ENCODE results near the gene TYW1B. TPM values are rescaled to one million over a fixed set of nuclear protein-coding genes. Genes with fewer than 3 reads are reported as not detected.
"Not testable (repeated sequence)": the region's sequence is repeated elsewhere in the genome, so short reads cannot be mapped to it uniquely, and the experiment has no call there.

Gene TYW1B
- total RNA-seq, 4 donors from 2014 or later, result 1.4 to 5.5 (median 3.0) TPM

DNA sequence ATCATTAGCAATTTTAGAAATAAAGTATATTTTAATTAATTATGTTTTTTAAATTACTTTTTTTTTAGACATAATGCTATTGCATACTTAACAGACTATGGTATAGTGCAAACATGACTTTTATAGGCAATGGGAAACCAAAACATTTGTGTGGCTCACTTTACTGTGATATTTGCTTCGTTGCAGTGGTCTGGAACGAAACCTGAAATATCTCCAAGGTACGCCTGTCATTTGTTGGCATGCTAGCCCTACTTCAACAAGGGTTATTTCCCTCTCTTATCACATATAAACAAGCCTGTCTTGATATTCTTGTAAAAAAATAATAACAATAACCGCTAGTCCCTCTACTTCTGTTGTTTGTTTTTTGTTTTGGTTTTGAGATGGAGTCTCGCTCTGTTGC, 74.2 kb downstream of the TYW1B start:
- TF ChIP-seq, protein P1, sequence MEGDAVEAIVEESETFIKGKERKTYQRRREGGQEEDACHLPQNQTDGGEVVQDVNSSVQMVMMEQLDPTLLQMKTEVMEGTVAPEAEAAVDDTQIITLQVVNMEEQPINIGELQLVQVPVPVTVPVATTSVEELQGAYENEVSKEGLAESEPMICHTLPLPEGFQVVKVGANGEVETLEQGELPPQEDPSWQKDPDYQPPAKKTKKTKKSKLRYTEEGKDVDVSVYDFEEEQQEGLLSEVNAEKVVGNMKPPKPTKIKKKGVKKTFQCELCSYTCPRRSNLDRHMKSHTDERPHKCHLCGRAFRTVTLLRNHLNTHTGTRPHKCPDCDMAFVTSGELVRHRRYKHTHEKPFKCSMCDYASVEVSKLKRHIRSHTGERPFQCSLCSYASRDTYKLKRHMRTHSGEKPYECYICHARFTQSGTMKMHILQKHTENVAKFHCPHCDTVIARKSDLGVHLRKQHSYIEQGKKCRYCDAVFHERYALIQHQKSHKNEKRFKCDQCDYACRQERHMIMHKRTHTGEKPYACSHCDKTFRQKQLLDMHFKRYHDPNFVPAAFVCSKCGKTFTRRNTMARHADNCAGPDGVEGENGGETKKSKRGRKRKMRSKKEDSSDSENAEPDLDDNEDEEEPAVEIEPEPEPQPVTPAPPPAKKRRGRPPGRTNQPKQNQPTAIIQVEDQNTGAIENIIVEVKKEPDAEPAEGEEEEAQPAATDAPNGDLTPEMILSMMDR (IDR thresholded peaks at IDR 0.05), result no peak
- TF ChIP-seq POLR2AphosphoS5 (IDR thresholded peaks at IDR 0.05) (no peak), EP300 (IDR thresholded peaks at IDR 0.05) (no peak), POLR2A (IDR thresholded peaks at IDR 0.05) (no peak)
- 98% methylated on average over 5 of the region's 5 CpGs for WGBS
- H3K4me3 ChIP-seq, result no peak overlapping the region
- H3K4me1 ChIP-seq, result no peaks in the 10 kb centered on the region
- H3K9me3 ChIP-seq, result no peaks in the 10 kb centered on the region
- no peaks in the 10 kb centered on the region for H3K36me3 ChIP-seq
- no peaks in the 10 kb centered on the region for H3K27me3 ChIP-seq
- no peak overlapping the region for H3K27ac ChIP-seq
- no peak for DNase-seq (ENCODE audit: low spot score in 2 of 2)

DNA sequence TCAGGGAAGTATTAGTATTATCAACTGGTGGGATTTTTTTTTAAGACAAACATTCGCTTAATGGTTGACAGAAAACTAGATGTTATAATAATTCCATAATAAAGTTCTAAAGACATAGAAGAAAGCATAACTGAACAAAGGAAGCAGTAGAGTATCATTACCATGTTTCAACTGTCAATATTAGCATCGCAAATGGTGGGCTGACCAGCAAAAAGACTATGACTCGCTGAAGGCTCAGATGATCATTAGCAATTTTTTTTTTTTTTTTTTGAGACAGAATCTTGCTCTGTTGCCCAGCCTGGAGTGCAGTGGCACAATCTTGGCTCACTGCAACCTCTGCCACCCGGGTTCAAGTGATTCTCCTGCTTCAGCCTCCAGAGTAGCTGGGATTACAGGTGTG, 74.8 kb downstream of the TYW1B start:
- not testable (repeated sequence) for DNase-seq (ENCODE audit: low spot score in 2 of 2); H3K36me3 ChIP-seq; H3K9me3 ChIP-seq; H3K4me3 ChIP-seq; H3K27me3 ChIP-seq; H3K4me1 ChIP-seq; H3K27ac ChIP-seq
- 99% methylated on average over 4 of the region's 4 CpGs for WGBS

DNA sequence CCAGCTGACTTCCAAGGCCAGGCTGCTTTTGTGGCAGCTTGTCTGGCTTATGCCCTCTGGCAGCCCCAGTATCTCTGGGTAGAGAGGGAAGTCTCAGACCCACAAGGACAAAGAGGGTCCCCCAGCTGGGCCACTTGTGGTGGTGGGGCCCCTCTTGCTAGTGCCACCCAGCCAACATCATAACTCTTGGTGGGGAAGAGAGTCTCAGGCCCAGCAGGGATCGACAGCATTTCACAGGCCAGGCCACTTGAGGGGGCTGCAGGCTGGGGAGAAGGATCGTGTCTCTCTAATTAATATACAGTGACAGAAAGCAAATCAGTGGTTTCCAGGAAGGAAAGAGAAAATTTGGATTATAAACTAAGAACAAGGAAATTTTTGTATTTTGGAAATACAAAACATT, 76.0 kb downstream of the TYW1B start:
- H3K27me3 ChIP-seq, result no peaks in the 10 kb centered on the region
- 95% methylated on average over 2 of the region's 2 CpGs for WGBS
- H3K4me3 ChIP-seq, result no peak overlapping the region
- H3K9me3 ChIP-seq, result no peaks in the 10 kb centered on the region
- TF ChIP-seq EP300 (IDR thresholded peaks at IDR 0.05) (no peak), POLR2AphosphoS5 (IDR thresholded peaks at IDR 0.05) (no peak), POLR2A (IDR thresholded peaks at IDR 0.05) (no peak)
- TF ChIP-seq, protein P1 (IDR thresholded peaks at IDR 0.05), result no peak
- no peaks in the 10 kb centered on the region for H3K36me3 ChIP-seq
- no peaks in the 10 kb centered on the region for H3K4me1 ChIP-seq
- H3K27ac ChIP-seq, result no peak overlapping the region
- DNase-seq (ENCODE audit: low spot score in 2 of 2), result no peak

DNA sequence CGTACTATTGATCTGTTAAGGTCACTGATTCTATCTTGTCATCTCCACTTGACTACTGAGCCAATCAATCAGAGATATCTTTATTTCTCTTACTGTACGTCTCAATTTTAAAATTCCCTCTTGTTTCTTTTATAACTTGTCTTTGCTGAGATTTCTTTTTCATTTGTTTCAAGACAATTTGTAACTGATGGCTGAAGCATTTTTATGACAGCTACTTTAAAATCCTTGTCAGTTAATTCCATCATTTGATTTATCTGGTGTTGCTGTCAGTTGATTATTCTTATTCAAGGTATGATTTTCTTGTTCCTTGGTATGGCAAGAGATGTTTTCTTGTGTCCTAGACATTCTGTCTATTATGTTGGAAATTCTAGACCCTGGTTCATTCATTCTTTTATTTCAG, 76.6 kb downstream of the TYW1B start:
- Histone ChIP-seq H3K36me3 (no peaks in the 10 kb centered on the region), H3K27me3 (no peaks in the 10 kb centered on the region), H3K4me3 (no peak overlapping the region), H3K27ac (no peak overlapping the region), H3K9me3 (no peaks in the 10 kb centered on the region), H3K4me1 (no peaks in the 10 kb centered on the region)
- TF ChIP-seq POLR2A (IDR thresholded peaks at IDR 0.05) (no peak), EP300 (IDR thresholded peaks at IDR 0.05) (no peak), POLR2AphosphoS5 (IDR thresholded peaks at IDR 0.05) (no peak)
- TF ChIP-seq, protein P1 (IDR thresholded peaks at IDR 0.05), result no peak
- DNase-seq (ENCODE audit: low spot score in 2 of 2), result no peak
- WGBS, result 95% methylated on average over 2 of the region's 2 CpGs

DNA sequence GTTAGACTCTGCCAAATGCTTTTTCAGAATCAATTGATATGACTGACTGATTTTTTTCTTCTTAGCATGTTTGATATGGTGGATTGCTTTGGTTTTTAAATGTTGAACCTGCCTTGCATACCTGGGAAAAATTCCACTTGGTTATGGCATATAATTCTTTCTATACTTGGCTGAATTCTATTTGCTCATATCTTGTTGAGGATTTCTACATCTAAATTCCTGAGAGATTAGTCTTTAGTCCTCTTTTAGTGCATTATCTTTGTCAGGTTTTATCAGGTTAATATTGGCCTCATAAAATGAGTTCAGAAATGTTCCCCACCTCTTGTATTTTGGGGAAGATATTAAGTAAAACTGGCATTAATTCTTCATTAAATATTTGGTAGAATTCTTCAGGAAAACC, 79.4 kb downstream of the TYW1B start:
- not testable (repeated sequence) for H3K27me3 ChIP-seq; H3K9me3 ChIP-seq; H3K36me3 ChIP-seq; H3K27ac ChIP-seq; H3K4me1 ChIP-seq; DNase-seq (ENCODE audit: low spot score in 2 of 2); H3K4me3 ChIP-seq

DNA sequence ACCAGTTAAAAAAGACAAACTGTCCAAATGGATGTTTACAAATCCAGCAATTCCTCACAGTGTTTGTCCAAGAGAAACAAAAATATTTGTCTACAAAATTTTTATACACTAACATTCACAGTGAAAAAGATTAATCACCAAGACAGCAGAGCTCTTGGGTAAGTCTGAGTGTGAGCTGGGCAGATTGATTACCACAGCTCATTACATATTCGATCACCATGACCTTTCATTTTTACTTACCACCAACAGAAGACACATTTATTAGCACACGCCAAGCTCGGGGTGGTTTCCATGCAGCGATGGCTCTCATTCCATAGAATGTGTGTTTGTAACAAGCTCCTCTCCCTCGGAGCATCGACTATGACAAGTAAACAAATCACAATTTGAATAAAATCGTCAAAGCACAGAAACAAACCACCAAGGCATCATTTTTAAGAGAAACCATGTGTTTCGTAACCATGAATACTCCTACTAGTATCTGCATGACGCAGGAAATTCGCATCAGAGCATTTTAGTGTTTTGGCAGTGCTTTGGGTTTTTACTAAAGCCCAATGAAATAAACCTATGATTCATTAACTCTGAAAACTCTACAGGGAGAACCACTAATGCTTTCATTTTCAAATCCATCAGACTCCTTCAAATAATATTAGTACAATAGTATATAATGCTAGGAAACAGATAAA, 83.6 kb downstream of the TYW1B start:
- not testable (repeated sequence) for H3K27me3 ChIP-seq; H3K4me1 ChIP-seq; H3K9me3 ChIP-seq; DNase-seq (ENCODE audit: low spot score in 2 of 2); H3K4me3 ChIP-seq; H3K27ac ChIP-seq; H3K36me3 ChIP-seq
- 89% methylated on average over 10 of the region's 10 CpGs for WGBS

DNA sequence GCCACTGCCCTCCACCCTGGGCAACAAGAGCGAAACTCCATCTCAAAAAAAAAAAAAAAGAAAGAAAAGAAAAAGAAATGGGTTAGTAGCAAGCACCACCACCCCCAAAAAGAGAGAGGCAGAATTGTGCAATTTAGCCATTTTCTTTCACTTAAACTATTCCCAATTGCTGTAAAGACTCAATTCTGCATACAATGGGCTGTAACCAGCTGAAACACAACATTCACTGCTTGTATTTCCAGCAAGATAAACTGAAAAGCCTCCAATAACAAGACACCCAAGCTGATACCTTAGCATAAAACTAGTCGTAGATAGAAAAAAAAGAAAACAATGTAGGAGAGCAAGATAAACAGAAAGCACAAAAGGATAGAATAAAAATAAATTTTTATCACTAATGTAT, 84.2 kb downstream of the TYW1B start:
- H3K36me3 ChIP-seq; H3K4me1 ChIP-seq; H3K27ac ChIP-seq; DNase-seq (ENCODE audit: low spot score in 2 of 2); H3K4me3 ChIP-seq; H3K27me3 ChIP-seq; H3K9me3 ChIP-seq: not testable (repeated sequence)
- WGBS, result 84% methylated on average over 2 of the region's 2 CpGs

DNA sequence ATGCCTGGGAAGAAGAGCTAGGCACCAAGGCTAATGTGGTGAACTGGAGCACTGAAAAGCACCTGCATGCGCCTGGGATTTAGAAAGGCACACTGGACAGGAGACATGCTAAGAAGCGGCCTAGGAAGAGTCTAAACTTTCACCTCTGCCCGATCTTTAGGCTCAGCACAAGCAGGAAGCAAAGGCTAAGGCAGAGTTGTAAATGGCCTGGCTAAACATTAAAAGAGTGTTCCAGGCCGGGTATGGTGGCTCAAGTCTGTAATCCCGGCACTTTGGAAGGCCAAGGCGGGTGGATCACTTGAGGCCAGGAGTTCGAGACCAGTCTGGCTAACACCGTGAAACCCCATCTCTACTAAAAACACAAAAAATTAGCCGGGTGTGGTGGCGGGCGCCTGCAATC, 88.3 kb downstream of the TYW1B start:
- H3K36me3 ChIP-seq; H3K4me1 ChIP-seq; H3K9me3 ChIP-seq; H3K4me3 ChIP-seq; H3K27ac ChIP-seq; DNase-seq (ENCODE audit: low spot score in 2 of 2); H3K27me3 ChIP-seq: not testable (repeated sequence)
- WGBS, result 100% methylated on average over 3 of the region's 11 CpGs

DNA sequence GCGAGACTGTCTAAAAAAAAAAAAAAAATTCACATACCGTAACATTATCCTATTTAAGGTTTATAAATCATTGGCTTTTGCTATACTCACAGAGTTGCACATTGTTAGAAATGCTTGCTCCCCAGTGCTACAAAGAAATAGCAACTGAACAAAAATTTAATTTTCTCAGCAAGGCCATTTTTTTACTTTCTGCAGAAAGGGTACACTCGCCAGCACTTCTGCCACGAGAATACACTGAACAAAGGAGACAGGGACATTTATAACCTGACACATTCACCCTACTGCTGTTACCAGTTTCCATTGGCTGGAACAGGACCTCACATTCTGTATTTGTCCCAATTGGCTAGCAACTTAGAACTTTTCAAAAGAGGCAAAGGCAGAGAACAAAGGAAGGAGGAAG, 92.1 kb downstream of the TYW1B start:
- not testable (repeated sequence) for H3K9me3 ChIP-seq; H3K4me3 ChIP-seq; H3K27ac ChIP-seq; H3K27me3 ChIP-seq; H3K36me3 ChIP-seq; H3K4me1 ChIP-seq; DNase-seq (ENCODE audit: low spot score in 2 of 2)
- WGBS, result 59% methylated on average over 3 of the region's 4 CpGs

DNA sequence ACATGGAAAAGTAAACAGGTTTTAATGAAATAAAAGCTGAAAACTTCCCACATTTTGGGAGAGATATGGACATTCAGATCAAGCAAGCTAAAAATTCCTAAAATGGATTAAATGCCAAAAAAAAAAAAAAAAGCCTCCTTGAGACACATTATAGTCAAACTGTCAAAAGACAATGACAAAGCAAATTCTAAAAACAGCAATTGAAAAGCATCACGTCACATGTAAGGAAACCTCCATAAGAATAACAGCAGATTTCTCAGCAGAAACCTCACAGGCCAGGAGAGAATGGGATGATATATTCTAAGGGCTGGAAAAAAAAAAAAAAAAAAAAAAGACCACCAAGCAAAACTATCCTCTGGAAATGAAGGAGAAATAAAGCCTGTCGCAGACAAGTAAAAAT, 97.2 kb downstream of the TYW1B start:
- H3K27ac ChIP-seq; H3K36me3 ChIP-seq; DNase-seq (ENCODE audit: low spot score in 2 of 2); H3K4me3 ChIP-seq; H3K27me3 ChIP-seq; H3K9me3 ChIP-seq; H3K4me1 ChIP-seq: not testable (repeated sequence)
- WGBS, result 98% methylated on average over 2 of the region's 2 CpGs

DNA sequence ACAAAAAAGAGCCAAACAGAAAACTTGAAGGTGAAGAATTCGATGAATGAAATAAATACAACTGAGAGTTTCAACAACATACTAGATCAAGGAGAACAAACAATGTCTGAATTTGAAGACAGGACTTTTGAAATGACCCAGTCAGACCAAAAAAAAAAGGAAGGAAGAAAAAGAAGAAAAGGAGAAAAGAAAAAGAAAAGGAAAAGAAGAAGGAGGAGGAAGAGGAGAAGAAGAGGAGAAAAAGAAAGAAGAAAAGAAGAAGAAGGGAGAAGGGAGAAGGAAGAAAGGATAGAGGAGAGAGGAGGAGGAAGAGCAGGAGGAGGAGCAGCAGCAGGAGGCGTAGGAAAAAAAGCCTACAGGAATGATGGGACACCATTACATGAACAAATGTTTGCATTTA, 97.6 kb downstream of the TYW1B start:
- WGBS, result 93% methylated on average over 2 of the region's 2 CpGs
- not testable (repeated sequence) for H3K9me3 ChIP-seq; H3K27ac ChIP-seq; H3K4me3 ChIP-seq; DNase-seq (ENCODE audit: low spot score in 2 of 2); H3K4me1 ChIP-seq; H3K36me3 ChIP-seq; H3K27me3 ChIP-seq

Data from suprapubic skin (tissue), 4 donors.